ENCODE data around the gene MSMO1. TPM values are rescaled to one million over a fixed set of nuclear protein-coding genes. Genes with fewer than 3 reads are reported as not detected.

Gene MSMO1
- total and polyA plus RNA-seq, 2 donors (not counting 1 experiment from before 2014, with no cell fraction given) = 7.3 to 30.8 TPM

GRCh38 chr4:165380805-165381204, 53.3 kb downstream of the MSMO1 start:
- POLR2A ChIA-PET = no interaction called here
- H3K27me3 ChIP-seq (replicated peaks in 1 of 4; ENCODE audit: control extremely low read depth in 1 of 4, control insufficient read depth in 3 of 4, insufficient read depth in 4 of 4, low read length in 3 of 4) = peaks cover 0 to 37% (median 22%) of the 10 kb centered on the region in 4 experiments
- peaks cover 10 to 11% of the 10 kb centered on the region in 2 donors for H3K4me1 ChIP-seq (ENCODE audit: control insufficient read depth in 2 of 2, insufficient read depth in 2 of 2, low read length in 2 of 2)
- H3K27ac ChIP-seq (ENCODE audit: low read length in 2 of 2) = no peak overlapping the region
- no peaks in the 10 kb centered on the region for H3K79me2 ChIP-seq (ENCODE audit: control insufficient read depth, insufficient read depth, low read length)
- no peaks in the 10 kb centered on the region for H4K20me1 ChIP-seq (ENCODE audit: control insufficient read depth, insufficient read depth, low read length, poor library complexity, severe bottlenecking)
- no peaks in the 10 kb centered on the region for H3K9me3 ChIP-seq (ENCODE audit: control extremely low read depth in 1 of 3, control insufficient read depth in 2 of 3, insufficient read depth in 1 of 3, low read length in 2 of 3)
- no peak overlapping the region for H3K9ac ChIP-seq (ENCODE audit: low read length)
- Mint-ChIP-seq H3K27ac (no peak overlapping the region), H3K9me3 (ENCODE audit: insufficient read depth) (no peaks in the 10 kb centered on the region), H3K4me1 (peaks cover 8% of the 10 kb centered on the region), H3K27me3 (peaks cover 49% of the 10 kb centered on the region), H3K4me3 (no peak overlapping the region)
- intact Hi-C loops (cut with micrococcal nuclease) = no loop called here
- WGBS (ENCODE audit: insufficient coverage) = no CpG with 5 or more reads among the region's 1 CpG
- no peak overlapping the region for H3K4me2 ChIP-seq (replicated peaks; ENCODE audit: low read depth, low read length, poor library complexity, severe bottlenecking)
- DNase-seq = no peak
- CTCF ChIA-PET = no interaction called here
- no peaks in the 10 kb centered on the region for H3K36me3 ChIP-seq (replicated peaks in 1 of 2; ENCODE audit: control extremely low read depth in 1 of 2, control insufficient read depth in 1 of 2, extremely low read depth in 1 of 2, insufficient read depth in 2 of 2, low read length in 1 of 2)
- no peak overlapping the region for H2AFZ ChIP-seq (ENCODE audit: insufficient read depth, low read depth, low read length, poor library complexity, severe bottlenecking)
- ATAC-seq (ENCODE audit: low read depth) = no peak
- no peak overlapping the region for H3K4me3 ChIP-seq (ENCODE audit: control extremely low read depth in 1 of 5, extremely low read depth in 1 of 5, insufficient read depth in 1 of 5, low read depth in 2 of 5, low read length in 4 of 5)
- TF ChIP-seq CTCF (IDR thresholded peaks at IDR 0.05) = no peak
- TF ChIP-seq EZH2 (IDR thresholded peaks at IDR 0.05; ENCODE audit: borderline replicate concordance, insufficient read depth, low read depth, low read length, poor library complexity, severe bottlenecking) = no peak

- H3K4me3 ChIP-seq (ENCODE audit: control extremely low read depth in 1 of 5, extremely low read depth in 1 of 5, insufficient read depth in 1 of 5, low read depth in 2 of 5, low read length in 4 of 5) = no peak overlapping the region
- intact Hi-C loops (cut with micrococcal nuclease) = no loop called here
- no peak overlapping the region for H3K27ac ChIP-seq (ENCODE audit: low read length in 2 of 2)
- no peaks in the 10 kb centered on the region for H3K9me3 ChIP-seq (ENCODE audit: control extremely low read depth in 1 of 3, control insufficient read depth in 2 of 3, insufficient read depth in 1 of 3, low read length in 2 of 3)
- peaks cover 8% of the 10 kb centered on the region for H3K4me1 Mint-ChIP-seq
- no peak overlapping the region for H3K4me3 Mint-ChIP-seq
- no peaks in the 10 kb centered on the region for H3K36me3 ChIP-seq (replicated peaks in 1 of 2; ENCODE audit: control extremely low read depth in 1 of 2, control insufficient read depth in 1 of 2, extremely low read depth in 1 of 2, insufficient read depth in 2 of 2, low read length in 1 of 2)
- peaks cover 10 to 11% of the 10 kb centered on the region in 2 donors for H3K4me1 ChIP-seq (ENCODE audit: control insufficient read depth in 2 of 2, insufficient read depth in 2 of 2, low read length in 2 of 2)
- ATAC-seq (ENCODE audit: low read depth) = no peak
- no peaks in the 10 kb centered on the region for H3K79me2 ChIP-seq (ENCODE audit: control insufficient read depth, insufficient read depth, low read length)
- no peaks in the 10 kb centered on the region for H4K20me1 ChIP-seq (ENCODE audit: control insufficient read depth, insufficient read depth, low read length, poor library complexity, severe bottlenecking)
- WGBS (ENCODE audit: insufficient coverage) = 85% methylated on average over 1 of the region's 3 CpGs
- CTCF ChIA-PET = no interaction called here
- no peak for DNase-seq
- no peak overlapping the region for H3K4me2 ChIP-seq (replicated peaks; ENCODE audit: low read depth, low read length, poor library complexity, severe bottlenecking)
- no peak for TF ChIP-seq EZH2 (IDR thresholded peaks at IDR 0.05; ENCODE audit: borderline replicate concordance, insufficient read depth, low read depth, low read length, poor library complexity, severe bottlenecking)
- TF ChIP-seq CTCF (IDR thresholded peaks at IDR 0.05) = no peak
- peaks cover 0 to 29% (median 21%) of the 10 kb centered on the region in 4 experiments for H3K27me3 ChIP-seq (replicated peaks in 1 of 4; ENCODE audit: control extremely low read depth in 1 of 4, control insufficient read depth in 3 of 4, insufficient read depth in 4 of 4, low read length in 3 of 4)
- no peak overlapping the region for H2AFZ ChIP-seq (ENCODE audit: insufficient read depth, low read depth, low read length, poor library complexity, severe bottlenecking)
- H3K9me3 Mint-ChIP-seq (ENCODE audit: insufficient read depth) = no peaks in the 10 kb centered on the region
- H3K9ac ChIP-seq (ENCODE audit: low read length) = no peak overlapping the region
- H3K27me3 Mint-ChIP-seq = peaks cover 47% of the 10 kb centered on the region
- POLR2A ChIA-PET = no interaction called here
- H3K27ac Mint-ChIP-seq = no peak overlapping the region
Observed at GRCh38 chr4:165381821-165382373, 54.4 kb downstream of the MSMO1 start.

Measured in B cell (primary cell).